Sigmoid colon (tissue), 7 donors: Measurements from ENCODE around the gene FBXW4. TPM values are rescaled to one million over a fixed set of nuclear protein-coding genes. Genes with fewer than 3 reads are reported as not detected.
A peak's percentile ranks its signal among the peaks of the same experiment; 100 is the strongest.

Source experiments
- DNase-seq: peaks from one replicate; pipeline ENCODE4 v3.0.0-alpha.2; 2019
- H3K27ac ChIP-seq, 4 donors: fragments of 200-600 bp; sonication (generic); one replicate each; pipeline ENCODE4 v1.5.1; 2016 to 2019; ENCODE audit warnings: mild to moderate bottlenecking in 1 of 4
- H3K27me3 ChIP-seq, 3 donors: fragments of 200-600 bp; sonication (generic); one replicate each; pipeline ENCODE4 v1.5.1; 2019; ENCODE audit warnings: mild to moderate bottlenecking in 1 of 3
- H3K36me3 ChIP-seq, 4 donors: fragments of 200-600 bp; sonication (generic); one replicate each; pipeline ENCODE4 v1.5.1; 2016 to 2019
- H3K4me1 ChIP-seq, 4 donors: fragments of 200-600 bp; sonication (generic); one replicate each; pipeline ENCODE4 v1.5.1; 2017 to 2019
- H3K4me3 ChIP-seq, 4 donors: fragments of 200-600 bp; sonication (generic); one replicate each; pipeline ENCODE4 v1.5.1; 2017 to 2019; ENCODE audit warnings: mild to moderate bottlenecking in 2 of 4, moderate library complexity in 1 of 4
- H3K9me3 ChIP-seq, 4 donors: fragments of 200-600 bp in 3 of 4; sonication (generic) in 3 of 4; one replicate each; pipeline versions ENCODE4 v1.5.1 to v1.6.1; 2013 to 2019
- CTCF ChIP-seq, 4 experiments: fragments of 450-650 bp in 3 of 4; fragments of 200-600 bp in 1 of 4; IDR thresholded peaks; one replicate each; pipeline ENCODE4 v1.5.1; 2016 to 2019; ENCODE audit warnings: antibody characterized with exemption in 4 of 4, mild to moderate bottlenecking in 3 of 4, moderate library complexity in 2 of 4
- EP300 ChIP-seq, 4 donors: sonication (generic); formaldehyde crosslinking; IDR thresholded peaks; one replicate each; pipeline ENCODE4 v1.6.1; 2017; ENCODE audit warnings: antibody characterized with exemption in 4 of 4
- POLR2A ChIP-seq, 2 donors: fragments of 450-650 bp; IDR thresholded peaks; one replicate each; pipeline ENCODE4 v1.6.1; 2016; ENCODE audit warnings: antibody characterized with exemption in 2 of 2, mild to moderate bottlenecking in 2 of 2, moderate library complexity in 2 of 2
- POLR2AphosphoS5 ChIP-seq, 4 donors: sonication (generic); formaldehyde crosslinking; IDR thresholded peaks; one replicate each; pipeline ENCODE4 v1.6.1; 2017; ENCODE audit warnings: antibody characterized with exemption in 4 of 4
- WGBS, 2 donors: extraction: QIAGEN DNeasy Blood & Tissue Kit; methylation state at CpG; one replicate each; pipeline ENCODE4 v1.1.7; 2013; 5-methylcytosine and 5-hydroxymethylcytosine counted together
- intact Hi-C: fragments of 100-400 bp; cut with DNase I; formaldehyde crosslinking; loops from one replicate; pipeline ENCODE4 v1.15.1; 2023
- polyA plus RNA-seq, 3 donors: library from polyadenylated mRNA; stranded (reverse); fragments of 200-250 nt; gene quantifications; one replicate each; pipeline ENCODE4 v1.2.3, GENCODE V29; 2013
- total RNA-seq, 4 donors: library from RNA; depleted of rRNA; stranded (reverse); fragments of >200 nt; gene quantifications; one replicate each; pipeline ENCODE4 v1.1.0, GENCODE V29; 2016
- donor health status: healthy with polysubstance abuse.
- donor health status: Bipolar disorder and iron deficiency.
- donor health status: healthy.

The FBXW4 gene
- total and polyA plus RNA-seq, 7 donors: 28.4 to 122 (median 89.7) TPM

GRCh38 chr10:101655570-101655969, 39.4 kb downstream of the FBXW4 start:
- 79 to 81% methylated on average over 6 of the region's 6 CpGs for WGBS, 2 donors
- H3K4me3 ChIP-seq: no peak overlapping the region

GRCh38 chr10:101653536-101653935, 41.4 kb downstream of the FBXW4 start:
- no peak for TF ChIP-seq POLR2AphosphoS5 (IDR thresholded peaks at IDR 0.05)
- TF ChIP-seq POLR2A (IDR thresholded peaks at IDR 0.05): no peak
- no peak for TF ChIP-seq CTCF (IDR thresholded peaks at IDR 0.05)
- no peak for TF ChIP-seq EP300 (IDR thresholded peaks at IDR 0.05)
- H3K9me3 ChIP-seq: no peaks in the 10 kb centered on the region
- no peaks in the 10 kb centered on the region for H3K4me1 ChIP-seq
- intact Hi-C loops: no loop called here
- no peak for DNase-seq
- no peak overlapping the region for H3K27ac ChIP-seq
- no peaks in the 10 kb centered on the region for H3K27me3 ChIP-seq
- H3K4me3 ChIP-seq: no peak overlapping the region
- H3K36me3 ChIP-seq: peaks cover 0 to 56% (median 9%) of the 10 kb centered on the region in 4 donors
- 89 to 92% methylated on average over 8 of the region's 8 CpGs for WGBS, 2 donors

More at GRCh38 chr10:101655570-101655969, 39.4 kb downstream of the FBXW4 start:
- H3K4me1 ChIP-seq: no peaks in the 10 kb centered on the region
- H3K36me3 ChIP-seq: peaks cover 0 to 67% (median 11%) of the 10 kb centered on the region in 4 donors
- no peak for TF ChIP-seq CTCF (IDR thresholded peaks at IDR 0.05)
- no peak for TF ChIP-seq POLR2A (IDR thresholded peaks at IDR 0.05)
- TF ChIP-seq EP300 (IDR thresholded peaks at IDR 0.05): no peak
- TF ChIP-seq POLR2AphosphoS5 (IDR thresholded peaks at IDR 0.05): peak in 1 of 4 donors; percentile 31
- DNase-seq: peak; percentile 84
- H3K27me3 ChIP-seq: no peaks in the 10 kb centered on the region
- H3K27ac ChIP-seq: no peak overlapping the region
- intact Hi-C loops: no loop called here
- H3K9me3 ChIP-seq: no peaks in the 10 kb centered on the region

- H3K27ac ChIP-seq: no peak overlapping the region
- H3K4me3 ChIP-seq: no peak overlapping the region
- H3K9me3 ChIP-seq: no peaks in the 10 kb centered on the region
- intact Hi-C loops: no loop called here
- 88 to 95% methylated on average over 5 of the region's 5 CpGs for WGBS, 2 donors
- no peak for DNase-seq
- peaks cover 0 to 51% (median 11%) of the 10 kb centered on the region in 4 donors for H3K36me3 ChIP-seq
- TF ChIP-seq EP300 (IDR thresholded peaks at IDR 0.05) (no peak), POLR2A (IDR thresholded peaks at IDR 0.05) (no peak), POLR2AphosphoS5 (IDR thresholded peaks at IDR 0.05) (no peak)
- H3K4me1 ChIP-seq: no peaks in the 10 kb centered on the region
- no peaks in the 10 kb centered on the region for H3K27me3 ChIP-seq
Measured at GRCh38 chr10:101651336-101651735, 43.6 kb downstream of the FBXW4 start.

GRCh38 chr10:101650863-101651262, 44.1 kb downstream of the FBXW4 start:
- Histone ChIP-seq H3K27me3 (no peaks in the 10 kb centered on the region), H3K36me3 (peaks cover 0 to 46% (median 11%) of the 10 kb centered on the region in 4 donors), H3K4me1 (no peaks in the 10 kb centered on the region), H3K27ac (no peak overlapping the region), H3K9me3 (no peaks in the 10 kb centered on the region), H3K4me3 (no peak overlapping the region)
- no peak for TF ChIP-seq CTCF (IDR thresholded peaks at IDR 0.05)
- no peak for TF ChIP-seq POLR2AphosphoS5 (IDR thresholded peaks at IDR 0.05)
- TF ChIP-seq EP300 (IDR thresholded peaks at IDR 0.05): no peak
- no peak for TF ChIP-seq POLR2A (IDR thresholded peaks at IDR 0.05)
- 93 to 97% methylated on average over 15 of the region's 15 CpGs for WGBS, 2 donors
- DNase-seq: no peak
- intact Hi-C loops: no loop called here

GRCh38 chr10:101649525-101650085, 45.4 kb downstream of the FBXW4 start:
- WGBS, 2 donors: 93 to 96% methylated on average over 5 of the region's 5 CpGs
- Histone ChIP-seq H3K27me3 (no peaks in the 10 kb centered on the region), H3K4me1 (no peaks in the 10 kb centered on the region), H3K27ac (no peak overlapping the region), H3K4me3 (no peak overlapping the region), H3K9me3 (no peaks in the 10 kb centered on the region), H3K36me3 (peaks cover 0 to 34% (median 11%) of the 10 kb centered on the region in 4 donors)
- intact Hi-C loops: no loop called here
- TF ChIP-seq POLR2AphosphoS5 (IDR thresholded peaks at IDR 0.05) (no peak), CTCF (IDR thresholded peaks at IDR 0.05) (no peak), POLR2A (IDR thresholded peaks at IDR 0.05) (no peak), EP300 (IDR thresholded peaks at IDR 0.05) (no peak)
- DNase-seq: peak; percentile 50
